ENCODE measurements around the gene ODAD3. TPM values are rescaled to one million over a fixed set of nuclear protein-coding genes. Genes with fewer than 3 reads are reported as not detected.
A peak's percentile ranks its signal among the peaks of the same experiment; 100 is the strongest.

Gene ODAD3
- total and polyA plus RNA-seq, 2 of the 13 experiments (the other 11 are each of a cell fraction or from before 2014, with no cell fraction given), result 0.04 to 0.08 TPM

DNA sequence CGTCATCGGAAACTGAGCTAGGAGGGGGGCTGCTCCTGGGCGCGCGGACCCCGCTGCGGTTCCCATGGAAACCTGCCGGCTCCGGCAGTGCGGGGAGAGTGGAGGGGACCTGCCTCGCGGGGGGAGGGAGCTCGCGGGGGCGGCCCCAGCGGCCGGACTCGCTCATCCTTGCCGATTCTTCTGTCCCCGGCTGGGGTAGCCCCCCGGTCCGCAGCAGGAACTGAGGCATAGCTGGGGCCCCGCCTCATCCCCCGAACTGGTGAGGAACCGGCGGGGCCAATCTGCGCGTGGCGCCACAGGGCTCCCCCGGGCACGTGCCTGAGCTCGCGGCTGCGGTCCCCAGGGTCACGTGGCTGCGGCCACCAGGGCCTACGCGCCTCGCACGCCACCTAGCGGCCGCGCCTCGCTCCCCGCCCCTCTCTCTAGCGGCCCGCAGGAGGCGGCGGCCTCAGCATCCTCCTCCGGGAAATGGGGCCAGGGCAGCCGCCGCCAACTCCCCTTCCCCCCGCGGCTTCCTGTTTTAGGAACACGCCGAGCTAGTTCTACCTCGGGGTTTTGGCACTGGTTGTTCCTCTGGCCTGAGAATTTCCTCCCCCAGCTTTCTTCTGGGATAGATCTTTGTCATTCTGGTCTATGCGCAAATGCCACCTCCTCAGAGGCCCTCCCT, 47.6 kb upstream of the ODAD3 start (continued):
- TF ChIP-seq NCOA1 (CRISPR knock-in tag; IDR thresholded peaks at IDR 0.05) (no peak), ZZZ3 (CRISPR knock-in tag; IDR thresholded peaks at IDR 0.05; ENCODE audit: borderline replicate concordance) (no peak), CCAR2 (optimal IDR thresholded peaks at IDR 0.05; ENCODE audit: low read depth, low read length) (no peak), TRIM24 (CRISPR knock-in tag; IDR thresholded peaks at IDR 0.05) (no peak), ZNF772 (CRISPR knock-in tag; IDR thresholded peaks at IDR 0.05) (peak; percentile 55; the same call in 1 of the 2 replicates), ZC3H13 (CRISPR knock-in tag; IDR thresholded peaks at IDR 0.05) (peak; percentile 81), ZNF224 (CRISPR knock-in tag; IDR thresholded peaks at IDR 0.05) (no peak), AGO1 (IDR thresholded peaks at IDR 0.05; ENCODE audit: low read depth, low read length, poor library complexity, severe bottlenecking) (no peak), HDAC2 (CRISPR knock-in tag; IDR thresholded peaks at IDR 0.05) (peak; percentile 76), RFXAP (CRISPR knock-in tag; IDR thresholded peaks at IDR 0.05; ENCODE audit: borderline replicate concordance) (peak; percentile 83), ZNF616 (CRISPR knock-in tag; IDR thresholded peaks at IDR 0.05; ENCODE audit: low read depth) (peak; percentile 93), NFYC (CRISPR knock-in tag; IDR thresholded peaks at IDR 0.05) (peak; percentile 32; the same call in 1 of the 2 replicates), PRMT3 (CRISPR knock-in tag; IDR thresholded peaks at IDR 0.05; ENCODE audit: borderline replicate concordance, low read depth) (0 out of 2 replicates have a peak, but pooled peaks have one; percentile 42), HNRNPLL (IDR thresholded peaks at IDR 0.05; ENCODE audit: low read depth, low read length, poor library complexity, severe bottlenecking) (no peak), THAP11 (CRISPR knock-in tag; IDR thresholded peaks at IDR 0.05) (peak; percentile 78), ATM (IDR thresholded peaks at IDR 0.05; ENCODE audit: borderline replicate concordance) (no peak), PCBP1 (IDR thresholded peaks at IDR 0.05; ENCODE audit: borderline replicate concordance, low read depth, low read length) (no peak), ZNF766 (CRISPR knock-in tag; IDR thresholded peaks at IDR 0.05; ENCODE audit: borderline replicate concordance) (peak; percentile 95), SP1 (IDR thresholded peaks at IDR 0.05) (no peak), SP1 (CRISPR knock-in tag; IDR thresholded peaks at IDR 0.05) (peak; percentile 82)
- TF ChIP-seq, protein P1, sequence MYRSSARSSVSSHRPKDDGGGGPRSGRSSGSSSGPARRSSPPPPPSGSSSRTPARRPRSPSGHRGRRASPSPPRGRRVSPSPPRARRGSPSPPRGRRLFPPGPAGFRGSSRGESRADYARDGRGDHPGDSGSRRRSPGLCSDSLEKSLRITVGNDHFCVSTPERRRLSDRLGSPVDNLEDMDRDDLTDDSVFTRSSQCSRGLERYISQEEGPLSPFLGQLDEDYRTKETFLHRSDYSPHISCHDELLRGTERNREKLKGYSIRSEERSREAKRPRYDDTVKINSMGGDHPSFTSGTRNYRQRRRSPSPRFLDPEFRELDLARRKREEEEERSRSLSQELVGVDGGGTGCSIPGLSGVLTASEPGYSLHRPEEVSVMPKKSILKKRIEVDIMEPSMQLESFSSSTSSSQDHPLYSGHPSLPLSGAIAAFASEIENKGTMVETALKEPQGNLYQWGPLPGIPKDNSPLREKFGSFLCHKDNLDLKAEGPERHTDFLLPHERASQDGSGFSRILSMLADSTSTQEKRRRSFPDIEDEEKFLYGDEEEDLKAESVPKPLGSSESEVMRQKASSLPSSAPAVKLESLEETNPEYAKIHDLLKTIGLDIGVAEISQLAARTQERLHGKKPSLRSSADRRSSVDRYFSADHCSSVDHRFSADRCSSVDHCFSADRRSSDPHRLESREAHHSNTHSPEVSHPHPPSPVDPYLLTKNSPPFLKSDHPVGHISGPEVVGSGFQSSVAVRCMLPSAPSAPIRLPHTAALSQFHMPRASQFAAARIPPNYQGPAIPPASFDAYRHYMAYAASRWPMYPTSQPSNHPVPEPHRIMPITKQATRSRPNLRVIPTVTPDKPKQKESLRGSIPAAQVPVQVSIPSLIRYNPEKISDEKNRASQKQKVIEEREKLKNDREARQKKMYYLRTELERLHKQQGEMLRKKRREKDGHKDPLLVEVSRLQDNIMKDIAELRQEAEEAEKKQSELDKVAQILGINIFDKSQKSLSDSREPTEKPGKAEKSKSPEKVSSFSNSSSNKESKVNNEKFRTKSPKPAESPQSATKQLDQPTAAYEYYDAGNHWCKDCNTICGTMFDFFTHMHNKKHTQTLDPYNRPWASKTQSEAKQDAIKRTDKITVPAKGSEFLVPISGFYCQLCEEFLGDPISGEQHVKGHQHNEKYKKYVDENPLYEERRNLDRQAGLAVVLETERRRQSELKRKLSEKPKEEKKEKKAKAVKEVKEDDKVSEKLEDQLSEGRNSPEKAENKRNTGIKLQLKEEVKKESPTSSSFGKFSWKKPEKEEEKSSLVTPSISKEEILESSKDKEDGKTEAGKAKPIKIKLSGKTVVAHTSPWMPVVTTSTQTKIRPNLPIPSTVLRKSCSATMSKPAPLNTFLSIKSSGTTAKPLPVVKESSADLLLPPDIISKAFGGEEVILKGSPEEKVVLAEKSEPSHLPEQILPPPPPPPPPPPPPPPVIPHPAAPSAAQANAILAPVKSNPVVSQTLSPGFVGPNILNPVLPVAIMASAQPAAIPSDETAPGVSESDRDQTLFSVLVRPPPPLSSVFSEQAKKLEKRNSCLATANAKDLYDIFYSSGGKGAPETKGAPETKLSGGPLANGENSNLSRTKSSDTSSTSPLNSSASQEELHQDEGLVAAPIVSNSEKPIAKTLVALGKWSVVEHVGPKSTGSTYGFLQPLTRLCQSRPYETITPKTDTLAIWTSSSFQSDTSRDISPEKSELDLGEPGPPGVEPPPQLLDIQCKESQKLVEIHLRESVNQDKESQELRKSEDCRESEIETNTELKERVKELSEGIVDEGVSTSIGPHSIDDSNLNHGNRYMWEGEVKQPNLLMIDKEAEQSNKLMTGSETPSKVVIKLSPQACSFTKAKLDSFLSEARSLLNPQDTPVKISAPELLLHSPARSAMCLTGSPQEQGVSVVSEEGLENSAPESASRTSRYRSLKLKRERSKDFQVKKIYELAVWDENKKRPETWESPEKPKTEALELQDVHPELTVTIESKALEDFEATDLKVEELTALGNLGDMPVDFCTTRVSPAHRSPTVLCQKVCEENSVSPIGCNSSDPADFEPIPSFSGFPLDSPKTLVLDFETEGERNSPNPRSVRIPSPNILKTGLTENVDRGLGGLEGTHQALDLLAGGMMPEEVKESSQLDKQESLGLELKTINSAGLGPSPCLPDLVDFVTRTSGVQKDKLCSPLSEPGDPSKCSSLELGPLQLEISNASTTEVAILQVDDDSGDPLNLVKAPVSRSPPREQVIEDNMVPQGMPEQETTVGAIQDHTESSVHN (CRISPR knock-in tag; IDR thresholded peaks at IDR 0.05), result 0 out of 2 replicates have a peak, but pooled peaks have one; percentile 33
- TF ChIP-seq, protein P2, sequence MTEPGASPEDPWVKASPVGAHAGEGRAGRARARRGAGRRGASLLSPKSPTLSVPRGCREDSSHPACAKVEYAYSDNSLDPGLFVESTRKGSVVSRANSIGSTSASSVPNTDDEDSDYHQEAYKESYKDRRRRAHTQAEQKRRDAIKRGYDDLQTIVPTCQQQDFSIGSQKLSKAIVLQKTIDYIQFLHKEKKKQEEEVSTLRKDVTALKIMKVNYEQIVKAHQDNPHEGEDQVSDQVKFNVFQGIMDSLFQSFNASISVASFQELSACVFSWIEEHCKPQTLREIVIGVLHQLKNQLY (CRISPR knock-in tag; IDR thresholded peaks at IDR 0.05), result peak; percentile 76; the same call in 1 of the 2 replicates
